ENCODE results near the gene SYNM. TPM values are rescaled to one million over a fixed set of nuclear protein-coding genes. Genes with fewer than 3 reads are reported as not detected.

Gene SYNM
- total RNA-seq, 1 experiment from 2014 or later = 1.9 TPM

DNA sequence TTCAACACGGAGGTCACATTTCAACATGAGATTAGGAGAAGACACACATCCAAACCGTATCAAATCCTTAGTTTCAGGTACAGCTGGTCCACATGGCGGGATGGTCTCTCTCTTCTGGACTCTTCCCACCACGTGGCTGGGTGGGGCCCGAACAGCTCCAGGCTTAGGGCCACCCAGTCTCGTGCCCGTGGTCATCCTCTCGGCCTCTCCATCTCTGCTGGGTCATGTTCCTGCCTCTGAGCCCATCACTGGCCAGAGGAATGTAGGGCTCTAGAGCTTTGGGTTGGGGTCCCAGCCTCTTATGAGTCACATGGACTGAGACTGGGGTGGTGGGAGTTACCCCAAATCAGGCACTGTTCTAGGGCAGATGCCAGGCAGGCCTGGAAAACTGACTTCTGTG lies 12.2 kb downstream of the SYNM start:
- no CpG with 5 or more reads among the region's 8 CpGs for WGBS (ENCODE audit: extremely low coverage, insufficient read length, low lambda C conversion rate)
- Histone ChIP-seq H3K9me3 (ENCODE audit: control insufficient read depth, low read depth, low read length) (no peaks in the 10 kb centered on the region), H3K14ac (ENCODE audit: insufficient read depth, low read length) (no peak overlapping the region), H3K23me2 (ENCODE audit: insufficient read length, low read depth, low read length, poor library complexity, severe bottlenecking) (no peaks in the 10 kb centered on the region), H3K23ac (ENCODE audit: insufficient read length, low read depth, low read length) (no peak overlapping the region), H4K91ac (ENCODE audit: insufficient read length, low read depth, low read length) (no peak overlapping the region), H2BK120ac (ENCODE audit: low read depth, low read length, poor library complexity, severe bottlenecking) (no peak overlapping the region), H3K18ac (ENCODE audit: insufficient read length, low read depth, low read length) (no peak overlapping the region), H2AFZ (ENCODE audit: low read length) (no peak overlapping the region), H2BK5ac (ENCODE audit: insufficient read length, low read length) (no peak overlapping the region), H2BK20ac (ENCODE audit: low read depth, low read length, poor library complexity, severe bottlenecking) (no peak overlapping the region), H3K56ac (ENCODE audit: insufficient read length, low read depth, low read length) (no peak overlapping the region), H3K4me1 (ENCODE audit: insufficient read depth, low read length) (no peaks in the 10 kb centered on the region), H3K79me2 (ENCODE audit: insufficient read depth, low read length) (no peaks in the 10 kb centered on the region), H2AK5ac (ENCODE audit: insufficient read length, low read length) (no peak overlapping the region), H4K20me1 (ENCODE audit: control insufficient read depth, insufficient read depth, insufficient read length) (no peaks in the 10 kb centered on the region), H3K9ac (ENCODE audit: extremely low read depth, insufficient read length, low read length) (no peak overlapping the region), H3K79me1 (ENCODE audit: insufficient read depth, low read depth, low read length, poor library complexity, severe bottlenecking) (no peaks in the 10 kb centered on the region), H3K27ac (ENCODE audit: insufficient read length, low read depth, low read length) (no peak overlapping the region), H3K27me3 (ENCODE audit: insufficient read depth, low read length) (no peaks in the 10 kb centered on the region; the same call in 1 of the 2 replicates), H4K8ac (replicated peaks; ENCODE audit: insufficient read length, low read depth, low read length) (no peak overlapping the region), H2BK12ac (ENCODE audit: insufficient read length, low read depth, low read length) (no peak overlapping the region), H4K5ac (ENCODE audit: insufficient read length, low read depth, low read length) (no peak overlapping the region), H3T11ph (ENCODE audit: low read length) (no peak overlapping the region), H3K4me2 (ENCODE audit: insufficient read depth, insufficient read length, low read length) (no peak overlapping the region), H3K4ac (ENCODE audit: low read depth, low read length) (no peak overlapping the region), H2BK15ac (ENCODE audit: low read depth, low read length) (no peak overlapping the region)
- TF ChIP-seq, protein P1, sequence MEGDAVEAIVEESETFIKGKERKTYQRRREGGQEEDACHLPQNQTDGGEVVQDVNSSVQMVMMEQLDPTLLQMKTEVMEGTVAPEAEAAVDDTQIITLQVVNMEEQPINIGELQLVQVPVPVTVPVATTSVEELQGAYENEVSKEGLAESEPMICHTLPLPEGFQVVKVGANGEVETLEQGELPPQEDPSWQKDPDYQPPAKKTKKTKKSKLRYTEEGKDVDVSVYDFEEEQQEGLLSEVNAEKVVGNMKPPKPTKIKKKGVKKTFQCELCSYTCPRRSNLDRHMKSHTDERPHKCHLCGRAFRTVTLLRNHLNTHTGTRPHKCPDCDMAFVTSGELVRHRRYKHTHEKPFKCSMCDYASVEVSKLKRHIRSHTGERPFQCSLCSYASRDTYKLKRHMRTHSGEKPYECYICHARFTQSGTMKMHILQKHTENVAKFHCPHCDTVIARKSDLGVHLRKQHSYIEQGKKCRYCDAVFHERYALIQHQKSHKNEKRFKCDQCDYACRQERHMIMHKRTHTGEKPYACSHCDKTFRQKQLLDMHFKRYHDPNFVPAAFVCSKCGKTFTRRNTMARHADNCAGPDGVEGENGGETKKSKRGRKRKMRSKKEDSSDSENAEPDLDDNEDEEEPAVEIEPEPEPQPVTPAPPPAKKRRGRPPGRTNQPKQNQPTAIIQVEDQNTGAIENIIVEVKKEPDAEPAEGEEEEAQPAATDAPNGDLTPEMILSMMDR (conservative IDR thresholded peaks at IDR 0.05) = no peak
- no peaks in the 10 kb centered on the region; the same call in 1 of the 2 replicates for H3K27me3 Mint-ChIP-seq (ENCODE audit: low read depth)
- H3K9me3 Mint-ChIP-seq = no peaks in the 10 kb centered on the region
- peaks cover 0 to 10% (median 7%) of the 10 kb centered on the region in 3 experiments; a peak in 5 of 7 replicates for H3K36me3 Mint-ChIP-seq (ENCODE audit: insufficient read depth in 1 of 3, low read depth in 3 of 3)
- H3K4me1 Mint-ChIP-seq = peaks cover 9 to 10% of the 10 kb centered on the region in 2 experiments
- no peak for DNase-seq
- H3K4me3 Mint-ChIP-seq = no peak overlapping the region
- no peak overlapping the region; a peak in 1 of 7 replicates for H3K27ac Mint-ChIP-seq

Data from H9 (cell line).